HepG2 (cell line): Measurements from ENCODE around the gene C22orf39. TPM values are rescaled to one million over a fixed set of nuclear protein-coding genes. Genes with fewer than 3 reads are reported as not detected.

ENCODE experiments used
- AHDC1 ChIP-seq: sonication (generic); formaldehyde crosslinking; IDR thresholded peaks from 2 replicates; pipeline ENCODE4 v1.5.1; 2020; ENCODE audit warnings: mild to moderate bottlenecking, missing genetic modification reagents, borderline replicate concordance
- RARG ChIP-seq: sonication (generic); formaldehyde crosslinking; IDR thresholded peaks from 2 replicates; pipeline ENCODE4 v1.4.0; 2020; ENCODE audit warnings: low read depth, mild to moderate bottlenecking, missing genetic modification reagents
- RBM22 ChIP-seq: fragments of 200-400 bp; formaldehyde crosslinking; optimal IDR thresholded peaks from 2 replicates; pipeline ENCODE3; 2017; ENCODE audit warnings: mild to moderate bottlenecking, low read length, moderate library complexity
- REST ChIP-seq, 2 experiments: IDR thresholded peaks; 2 replicates each; pipeline ENCODE4 v1.6.1; 2011 to 2012; ENCODE audit warnings: low read length in 2 of 2, borderline replicate concordance in 1 of 2, low read depth in 1 of 2, mild to moderate bottlenecking in 1 of 2, moderate library complexity in 1 of 2
- RFXAP ChIP-seq: sonication (generic); formaldehyde crosslinking; IDR thresholded peaks from 2 replicates; pipeline ENCODE4 v1.4.0; 2020; ENCODE audit warnings: missing genetic modification reagents, borderline replicate concordance
- TARDBP ChIP-seq: sonication (generic); formaldehyde crosslinking; IDR thresholded peaks from 2 replicates; pipeline ENCODE4 v1.8.0; 2022; ENCODE audit warnings: mild to moderate bottlenecking, missing genetic modification reagents
- TBX2 ChIP-seq: sonication (generic); formaldehyde crosslinking; IDR thresholded peaks from 2 replicates; pipeline ENCODE4 v1.5.0; 2020; ENCODE audit warnings: missing genetic modification reagents, mild to moderate bottlenecking, borderline replicate concordance
- polyA plus RNA-seq, 8 experiments: library from polyadenylated mRNA; depleted of rRNA in 3 of 8; stranded (reverse) in 7 of 8; unstranded in 1 of 8; fragments of >200 nt; fragmentation: Illumina TruSeq in 4 of 8; extraction: Trizol in 4 of 8; gene quantifications; 2 replicates each; pipeline versions ENCODE4 v1.2.1 to v1.2.3, GENCODE V29; 2011 to 2016; ENCODE audit warnings: low read depth in 4 of 8, missing spikeins in 1 of 8, mixed read lengths in 1 of 8; ENCODE audit not compliant: insufficient read depth in 1 of 8
- total RNA-seq, 5 experiments: library from RNA; depleted of rRNA; stranded (reverse); fragments of >200 nt; fragmentation: Illumina TruSeq; extraction: Trizol; gene quantifications; 2 replicates each; pipeline ENCODE4 v1.2.3, GENCODE V29; 2016; ENCODE audit warnings: low read depth in 1 of 5

The C22orf39 gene
- total and polyA plus RNA-seq, 2 of the 13 experiments (the other 11 are each of a cell fraction or from before 2014, with no cell fraction given): 23.4 to 26.4 TPM

DNA sequence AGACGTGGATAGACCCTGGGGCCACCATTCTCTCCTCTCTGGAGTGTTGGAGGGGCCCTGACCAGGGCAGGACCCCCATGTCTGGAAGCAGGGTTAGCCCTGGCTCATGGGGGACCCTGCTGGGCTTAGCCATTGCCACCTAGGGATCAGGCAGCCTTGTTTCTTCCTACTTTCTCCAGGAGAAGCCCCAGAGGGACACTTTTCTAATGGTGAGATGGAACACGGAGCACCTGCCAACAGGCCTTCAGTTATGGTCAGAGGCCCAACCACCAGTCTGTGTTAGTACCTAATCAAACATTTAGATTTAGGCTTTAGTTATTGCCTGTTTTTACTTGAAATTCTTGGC is 1.9 kb upstream of the C22orf39 start (continued):
- TF ChIP-seq AHDC1 (no peak), TBX2 (CRISPR knock-in tag) (no peak), REST (IDR thresholded peaks at IDR 0.05; ENCODE audit: borderline replicate concordance in 1 of 2, low read depth in 1 of 2, low read length in 2 of 2) (no peak), RFXAP (CRISPR knock-in tag) (no peak), RBM22 (no peak), RARG (no peak), TARDBP (no peak)
